ENCODE results near the gene APOA5.
A peak's percentile ranks its signal among the peaks of the same experiment; 100 is the strongest.

Gene APOA5

GRCh38 chr11:116786326-116786725 lies 5.4 kb downstream of the APOA5 start:
- WGBS, 2 experiments (ENCODE audit: insufficient coverage in 2 of 2), result 100% methylated on average over 2 of the region's 2 CpGs
- Histone ChIP-seq H3K27ac (ENCODE audit: low read depth, low read length, severe bottlenecking) (no peak overlapping the region), H3K36me3 (ENCODE audit: control insufficient read depth, insufficient read depth, low read length) (peaks cover 54% of the 10 kb centered on the region), H3K4me1 (ENCODE audit: control insufficient read depth, insufficient read depth, low read length, poor library complexity, severe bottlenecking) (no peaks in the 10 kb centered on the region), H3K4me3 (ENCODE audit: extremely low read depth, insufficient read depth, low read length, poor library complexity, severe bottlenecking) (no peak overlapping the region), H3K9me3 (ENCODE audit: control insufficient read depth, low read length) (no peaks in the 10 kb centered on the region)

- Histone ChIP-seq H3K27ac (ENCODE audit: low read depth, low read length, severe bottlenecking) (no peak overlapping the region), H3K9me3 (ENCODE audit: control insufficient read depth, low read length) (no peaks in the 10 kb centered on the region), H3K4me3 (ENCODE audit: extremely low read depth, insufficient read depth, low read length, poor library complexity, severe bottlenecking) (no peak overlapping the region), H3K4me1 (ENCODE audit: control insufficient read depth, insufficient read depth, low read length, poor library complexity, severe bottlenecking) (no peaks in the 10 kb centered on the region), H3K36me3 (ENCODE audit: control insufficient read depth, insufficient read depth, low read length) (peaks cover 88% of the 10 kb centered on the region)
- 94 to 100% methylated on average over 3 to 4 of the region's 4 CpGs for WGBS, 2 experiments (ENCODE audit: insufficient coverage in 2 of 2)
Observed at GRCh38 chr11:116782728-116783127, 9.0 kb downstream of the APOA5 start.

- Histone ChIP-seq H3K27ac (ENCODE audit: low read depth, low read length, severe bottlenecking) (no peak overlapping the region), H3K36me3 (ENCODE audit: control insufficient read depth, insufficient read depth, low read length) (peaks cover 65% of the 10 kb centered on the region), H3K4me1 (ENCODE audit: control insufficient read depth, insufficient read depth, low read length, poor library complexity, severe bottlenecking) (no peaks in the 10 kb centered on the region), H3K9me3 (ENCODE audit: control insufficient read depth, low read length) (no peaks in the 10 kb centered on the region), H3K4me3 (ENCODE audit: extremely low read depth, insufficient read depth, low read length, poor library complexity, severe bottlenecking) (no peak overlapping the region)
- 89 to 93% methylated on average over 3 to 4 of the region's 4 CpGs for WGBS, 2 experiments (ENCODE audit: insufficient coverage in 2 of 2)
Observed at GRCh38 chr11:116778556-116778955, 13.1 kb downstream of the APOA5 start.

- H3K36me3 ChIP-seq (ENCODE audit: control insufficient read depth, insufficient read depth, low read length), result peaks cover 50% of the 10 kb centered on the region
Observed at GRCh38 chr11:116777056-116777455, 14.6 kb downstream of the APOA5 start.

GRCh38 chr11:116776522-116776984 lies 15.1 kb downstream of the APOA5 start:
- Histone ChIP-seq H3K9me3 (ENCODE audit: control insufficient read depth, low read length) (no peaks in the 10 kb centered on the region), H3K36me3 (ENCODE audit: control insufficient read depth, insufficient read depth, low read length) (peaks cover 46% of the 10 kb centered on the region), H3K27ac (ENCODE audit: low read depth, low read length, severe bottlenecking) (no peak overlapping the region), H3K4me3 (ENCODE audit: extremely low read depth, insufficient read depth, low read length, poor library complexity, severe bottlenecking) (no peak overlapping the region), H3K4me1 (ENCODE audit: control insufficient read depth, insufficient read depth, low read length, poor library complexity, severe bottlenecking) (peaks cover 5% of the 10 kb centered on the region)

More at GRCh38 chr11:116777056-116777455, 14.6 kb downstream of the APOA5 start:
- Histone ChIP-seq H3K4me1 (ENCODE audit: control insufficient read depth, insufficient read depth, low read length, poor library complexity, severe bottlenecking) (peaks cover under 1% of the 10 kb centered on the region), H3K9me3 (ENCODE audit: control insufficient read depth, low read length) (no peaks in the 10 kb centered on the region), H3K4me3 (ENCODE audit: extremely low read depth, insufficient read depth, low read length, poor library complexity, severe bottlenecking) (no peak overlapping the region), H3K27ac (ENCODE audit: low read depth, low read length, severe bottlenecking) (no peak overlapping the region)
- WGBS, 2 experiments (ENCODE audit: insufficient coverage in 2 of 2), result 94 to 100% methylated on average over 6 of the region's 7 CpGs

GRCh38 chr11:116775975-116776374 lies 15.7 kb downstream of the APOA5 start:
- H3K36me3 ChIP-seq (ENCODE audit: control insufficient read depth, insufficient read depth, low read length), result peaks cover 41% of the 10 kb centered on the region
- H3K4me1 ChIP-seq (ENCODE audit: control insufficient read depth, insufficient read depth, low read length, poor library complexity, severe bottlenecking), result peaks cover 8% of the 10 kb centered on the region
- no peaks in the 10 kb centered on the region for H3K9me3 ChIP-seq (ENCODE audit: control insufficient read depth, low read length)
- no peak overlapping the region for H3K27ac ChIP-seq (ENCODE audit: low read depth, low read length, severe bottlenecking)
- no peak overlapping the region for H3K4me3 ChIP-seq (ENCODE audit: extremely low read depth, insufficient read depth, low read length, poor library complexity, severe bottlenecking)
- WGBS, 2 experiments (ENCODE audit: insufficient coverage in 2 of 2), result 92 to 96% methylated on average over 4 of the region's 5 CpGs

GRCh38 chr11:116774661-116775060 lies 17.0 kb downstream of the APOA5 start:
- Histone ChIP-seq H3K27ac (ENCODE audit: low read depth, low read length, severe bottlenecking) (no peak overlapping the region), H3K4me1 (ENCODE audit: control insufficient read depth, insufficient read depth, low read length, poor library complexity, severe bottlenecking) (peaks cover 8% of the 10 kb centered on the region), H3K9me3 (ENCODE audit: control insufficient read depth, low read length) (no peaks in the 10 kb centered on the region), H3K36me3 (ENCODE audit: control insufficient read depth, insufficient read depth, low read length) (peaks cover 35% of the 10 kb centered on the region), H3K4me3 (ENCODE audit: extremely low read depth, insufficient read depth, low read length, poor library complexity, severe bottlenecking) (no peak overlapping the region)
- WGBS, 2 experiments (ENCODE audit: insufficient coverage in 2 of 2), result 94 to 95% methylated on average over 3 to 5 of the region's 5 CpGs

GRCh38 chr11:116773203-116774097 lies 18.2 kb downstream of the APOA5 start:
- Histone ChIP-seq H3K36me3 (ENCODE audit: control insufficient read depth, insufficient read depth, low read length) (peaks cover 35% of the 10 kb centered on the region), H3K4me1 (ENCODE audit: control insufficient read depth, insufficient read depth, low read length, poor library complexity, severe bottlenecking) (peaks cover 8% of the 10 kb centered on the region), H3K27ac (ENCODE audit: low read depth, low read length, severe bottlenecking) (peak overlapping the region; percentile 37), H3K9me3 (ENCODE audit: control insufficient read depth, low read length) (no peaks in the 10 kb centered on the region), H3K4me3 (ENCODE audit: extremely low read depth, insufficient read depth, low read length, poor library complexity, severe bottlenecking) (peak overlapping the region; percentile 82)
- whole genome bisulfite sequencing, 2 experiments (ENCODE audit: insufficient coverage in 2 of 2), result 2 to 10% methylated on average over 12 to 15 of the region's 25 CpGs

GRCh38 chr11:116772443-116773202 lies 19.1 kb downstream of the APOA5 start, which contains the start of gene BUD13:
Gene BUD13 (minus strand): TSS chr11:116772987. CDS start chr11:116772964, 23 bp downstream.
- H3K4me1 ChIP-seq (ENCODE audit: control insufficient read depth, insufficient read depth, low read length, poor library complexity, severe bottlenecking), result peaks cover 8% of the 10 kb centered on the region
- peak within 1 kb of the TSS; percentile 89 for H3K27ac ChIP-seq (ENCODE audit: low read depth, low read length, severe bottlenecking)
- no peaks in the 10 kb centered on the region for H3K9me3 ChIP-seq (ENCODE audit: control insufficient read depth, low read length)
- WGBS, 2 experiments (ENCODE audit: insufficient coverage in 2 of 2), result 0% methylated on average over 55 to 58 of the region's 73 CpGs
- H3K4me3 ChIP-seq (ENCODE audit: extremely low read depth, insufficient read depth, low read length, poor library complexity, severe bottlenecking), result peak within 1 kb of the TSS; percentile 82
- H3K36me3 ChIP-seq (ENCODE audit: control insufficient read depth, insufficient read depth, low read length), result peaks cover 28% of the 10 kb centered on the region

- WGBS, 2 experiments (ENCODE audit: insufficient coverage in 2 of 2), result 15 to 30% methylated on average over 1 of the region's 2 CpGs
- no peaks in the 10 kb centered on the region for H3K9me3 ChIP-seq (ENCODE audit: control insufficient read depth, low read length)
- peaks cover 8% of the 10 kb centered on the region for H3K4me1 ChIP-seq (ENCODE audit: control insufficient read depth, insufficient read depth, low read length, poor library complexity, severe bottlenecking)
- H3K4me3 ChIP-seq (ENCODE audit: extremely low read depth, insufficient read depth, low read length, poor library complexity, severe bottlenecking), result peak overlapping the region; percentile 82
- peak overlapping the region; percentile 89 for H3K27ac ChIP-seq (ENCODE audit: low read depth, low read length, severe bottlenecking)
- H3K36me3 ChIP-seq (ENCODE audit: control insufficient read depth, insufficient read depth, low read length), result peaks cover 25% of the 10 kb centered on the region
Observed at GRCh38 chr11:116771935-116772334, 19.7 kb downstream of the APOA5 start.
